Measurements from ENCODE around the gene SDCCAG8.

GRCh38 chr1:243475966-243476365, 220.1 kb downstream of the SDCCAG8 start:
- TF ChIP-seq POLR2AphosphoS5 (IDR thresholded peaks at IDR 0.05; ENCODE audit: borderline replicate concordance, low read depth, low read length) (no peak), EZH2 (IDR thresholded peaks at IDR 0.05) (no peak), FOXP2 (optimal IDR thresholded peaks at IDR 0.05; ENCODE audit: control extremely low read depth, extremely low read length, insufficient read depth) (no peak)

Data from SK-N-MC (cell line).